Mammary epithelial cell (primary cell): ENCODE results near the gene WNT16.

Experiments
- EZH2 ChIP-seq: IDR thresholded peaks from 2 replicates; pipeline ENCODE4 v1.6.1; 2012; ENCODE audit warnings: low read length, inconsistent platforms, borderline replicate concordance
- TF ChIP-seq, protein P1 (sequence below), 2 donors: IDR thresholded peaks in 1 of 2; conservative IDR thresholded peaks in 1 of 2; 2 replicates each; pipeline ENCODE4 v1.5.1; 2011 to 2012; ENCODE audit warnings: inconsistent platforms in 2 of 2, low read length in 2 of 2, mild to moderate bottlenecking in 2 of 2, control low read depth in 1 of 2, low read depth in 1 of 2; ENCODE audit not compliant: insufficient read depth in 1 of 2; ENCODE audit errors: extremely low read depth in 1 of 2

DNA sequence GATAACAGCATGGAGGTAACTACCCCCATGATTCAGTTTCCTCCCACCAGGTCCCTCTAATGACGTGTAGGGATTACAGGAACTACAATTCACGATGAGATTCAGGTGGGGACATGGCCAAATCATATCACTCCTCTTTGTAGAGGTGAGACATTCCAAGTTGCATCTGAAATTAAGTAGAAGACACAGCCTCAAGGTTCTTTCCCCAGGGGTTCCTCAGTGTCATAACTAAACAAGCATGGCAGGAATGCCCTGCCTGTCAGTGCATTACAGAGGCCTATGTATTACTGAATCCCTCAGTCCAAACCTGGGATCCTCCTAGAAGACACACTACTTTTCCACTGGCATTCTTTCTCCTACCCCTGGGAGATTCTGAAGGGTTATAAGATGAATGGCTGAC lies 42.6 kb upstream of the WNT16 start:
- TF ChIP-seq, protein P1, sequence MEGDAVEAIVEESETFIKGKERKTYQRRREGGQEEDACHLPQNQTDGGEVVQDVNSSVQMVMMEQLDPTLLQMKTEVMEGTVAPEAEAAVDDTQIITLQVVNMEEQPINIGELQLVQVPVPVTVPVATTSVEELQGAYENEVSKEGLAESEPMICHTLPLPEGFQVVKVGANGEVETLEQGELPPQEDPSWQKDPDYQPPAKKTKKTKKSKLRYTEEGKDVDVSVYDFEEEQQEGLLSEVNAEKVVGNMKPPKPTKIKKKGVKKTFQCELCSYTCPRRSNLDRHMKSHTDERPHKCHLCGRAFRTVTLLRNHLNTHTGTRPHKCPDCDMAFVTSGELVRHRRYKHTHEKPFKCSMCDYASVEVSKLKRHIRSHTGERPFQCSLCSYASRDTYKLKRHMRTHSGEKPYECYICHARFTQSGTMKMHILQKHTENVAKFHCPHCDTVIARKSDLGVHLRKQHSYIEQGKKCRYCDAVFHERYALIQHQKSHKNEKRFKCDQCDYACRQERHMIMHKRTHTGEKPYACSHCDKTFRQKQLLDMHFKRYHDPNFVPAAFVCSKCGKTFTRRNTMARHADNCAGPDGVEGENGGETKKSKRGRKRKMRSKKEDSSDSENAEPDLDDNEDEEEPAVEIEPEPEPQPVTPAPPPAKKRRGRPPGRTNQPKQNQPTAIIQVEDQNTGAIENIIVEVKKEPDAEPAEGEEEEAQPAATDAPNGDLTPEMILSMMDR (conservative IDR thresholded peaks at IDR 0.05 in 1 of 2, IDR thresholded peaks at IDR 0.05 in 1 of 2; ENCODE audit: extremely low read depth in 1 of 2, insufficient read depth in 1 of 2, low read depth in 1 of 2, low read length in 2 of 2): no peak
- no peak for TF ChIP-seq EZH2
